Retinal pigment epithelial cell (primary cell): ENCODE measurements around the gene DNAH10.

Experiments
- DNase-seq: peaks from one replicate; pipeline ENCODE4 v3.0.0-alpha.2; 2010; ENCODE audit warnings: low read depth
- H3K4me3 ChIP-seq: 2 replicates; pipeline ENCODE4 v1.5.1; 2011; ENCODE audit warnings: mild to moderate bottlenecking, low read length, control low read depth, moderate library complexity
- CTCF ChIP-seq: conservative IDR thresholded peaks from 2 replicates; pipeline ENCODE4 v1.5.1; 2011; ENCODE audit warnings: low read depth, low read length, control low read depth, inconsistent platforms

The DNAH10 gene

GRCh38 chr12:123720141-123720814 is 41.8 kb upstream of the DNAH10 start:
- H3K4me3 ChIP-seq = no peak overlapping the region
- TF ChIP-seq CTCF = no peak
- no peak for DNase-seq

- H3K4me3 ChIP-seq = no peak overlapping the region
- TF ChIP-seq CTCF = no peak
- DNase-seq = no peak
These were observed 40.9 kb upstream of the DNAH10 start for GRCh38 chr12:123721245-123721644.

- no peak for DNase-seq
- TF ChIP-seq CTCF = no peak
These were observed 39.1 kb upstream of the DNAH10 start for GRCh38 chr12:123723011-123723410.

GRCh38 chr12:123723765-123724164 is 38.3 kb upstream of the DNAH10 start:
- no peak for DNase-seq
- H3K4me3 ChIP-seq = no peak overlapping the region
- no peak for TF ChIP-seq CTCF

More at GRCh38 chr12:123723011-123723410, 39.1 kb upstream of the DNAH10 start:
- no peak overlapping the region for H3K4me3 ChIP-seq

DNA sequence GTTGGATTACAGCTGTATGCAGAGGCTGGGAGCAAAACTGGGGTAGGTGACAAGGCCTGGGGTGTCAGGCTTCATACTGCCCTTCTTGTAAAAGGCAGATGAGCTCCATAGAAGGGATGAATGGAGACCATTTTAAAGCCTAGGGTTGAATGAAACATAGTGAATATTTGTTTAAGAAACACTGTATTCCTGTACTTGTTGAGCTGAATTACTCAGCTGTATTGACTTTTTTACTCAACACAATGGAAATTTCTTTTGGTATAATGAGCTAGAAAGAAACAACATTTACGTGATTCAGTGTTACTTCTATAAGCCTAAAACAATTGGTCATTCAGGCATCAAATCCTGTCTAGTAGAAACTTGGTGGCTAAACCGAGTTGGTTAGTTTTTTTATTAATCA is 35.9 kb upstream of the DNAH10 start:
- no peak for DNase-seq
- TF ChIP-seq CTCF = no peak
- no peak overlapping the region for H3K4me3 ChIP-seq

GRCh38 chr12:123726962-123727361 is 35.1 kb upstream of the DNAH10 start:
- TF ChIP-seq CTCF = no peak
- no peak overlapping the region for H3K4me3 ChIP-seq
- no peak for DNase-seq

- no peak for TF ChIP-seq CTCF
These were observed 34.2 kb upstream of the DNAH10 start for GRCh38 chr12:123727878-123728277.

More at GRCh38 chr12:123727878-123728277, 34.2 kb upstream of the DNAH10 start:
- DNase-seq = no peak
- no peak overlapping the region for H3K4me3 ChIP-seq
